B cell (primary cell): Measurements from ENCODE around the gene CFL1. TPM values are rescaled to one million over a fixed set of nuclear protein-coding genes. Genes with fewer than 3 reads are reported as not detected.

ENCODE experiments used
- ATAC-seq: fragments of 200-7000 bp; cut with Tn5 transposase; one replicate; pipeline ENCODE4 v1.10.0; 2021; ENCODE audit warnings: low read depth, mild to moderate bottlenecking, moderate number of reproducible peaks, moderate library complexity
- CTCF ChIA-PET: fragments of 350-600 bp; sonication (Branson Sonifier 250); formaldehyde crosslinking; loops from one replicate; lab custom pipeline; 2021; ENCODE audit warnings: antibody characterized with exemption, inconsistent platforms; lab: Charles Lee
- POLR2A ChIA-PET: fragments of 350-600 bp; sonication (Branson Sonifier 250); formaldehyde crosslinking; loops from one replicate; lab custom pipeline; 2021; ENCODE audit warnings: antibody characterized with exemption; lab: Charles Lee
- DNase-seq: peaks from one replicate; pipeline ENCODE4 v3.0.0; 2013
- H2AFZ ChIP-seq: 2 replicates; pipeline ENCODE4 v1.6.1; 2012; ENCODE audit warnings: mild to moderate bottlenecking, low read depth, low read length; ENCODE audit not compliant: insufficient read depth, poor library complexity, severe bottlenecking
- H3K27ac ChIP-seq, 2 donors: 1 replicate in 1 of 2; 2 replicates in 1 of 2; pipeline ENCODE4 v1.5.1; 2012 to 2013; ENCODE audit warnings: low read length in 2 of 2, mild to moderate bottlenecking in 2 of 2, moderate library complexity in 1 of 2
- H3K27me3 ChIP-seq, 4 experiments: fragments of 200-600 bp in 1 of 4; sonication (generic) in 1 of 4; replicated peaks in 1 of 4; 1 replicate in 2 of 4; 2 replicates in 2 of 4; pipeline versions ENCODE4 v1.6.1 to v1.7.0; 2013 to 2016; ENCODE audit warnings: low read length in 3 of 4, mild to moderate bottlenecking in 2 of 4, mixed read lengths in 1 of 4, moderate library complexity in 1 of 4; ENCODE audit not compliant: insufficient read depth in 4 of 4, control insufficient read depth in 3 of 4; ENCODE audit errors: control extremely low read depth in 1 of 4
- H3K36me3 ChIP-seq, 2 experiments: replicated peaks in 1 of 2; 1 replicate in 1 of 2; 2 replicates in 1 of 2; pipeline versions ENCODE4 v1.6.1 to v1.7.1; 2013; ENCODE audit warnings: low read length in 1 of 2; ENCODE audit not compliant: insufficient read depth in 2 of 2, control insufficient read depth in 1 of 2; ENCODE audit errors: control extremely low read depth in 1 of 2, extremely low read depth in 1 of 2
- H3K4me1 ChIP-seq, 2 donors: fragments of 200-600 bp in 1 of 2; sonication (generic) in 1 of 2; 1 replicate in 1 of 2; 2 replicates in 1 of 2; pipeline versions ENCODE4 v1.5.1 to v1.6.1; 2013 to 2017; ENCODE audit warnings: low read length in 2 of 2; ENCODE audit not compliant: control insufficient read depth in 2 of 2, insufficient read depth in 2 of 2
- H3K4me2 ChIP-seq: replicated peaks from 2 replicates; pipeline ENCODE3; 2012; ENCODE audit warnings: mild to moderate bottlenecking, low read depth, low read length; ENCODE audit not compliant: poor library complexity, severe bottlenecking
- H3K4me3 ChIP-seq, 5 experiments: fragments of 200-600 bp in 1 of 5; sonication (generic) in 1 of 5; 1 replicate in 3 of 5; 2 replicates in 2 of 5; pipeline versions ENCODE4 v1.5.1 to v1.7.0; 2011 to 2016; ENCODE audit warnings: low read length in 4 of 5, mild to moderate bottlenecking in 4 of 5, low read depth in 2 of 5, control low read depth in 1 of 5, moderate library complexity in 1 of 5; ENCODE audit not compliant: insufficient read depth in 1 of 5; ENCODE audit errors: control extremely low read depth in 1 of 5, extremely low read depth in 1 of 5
- H3K79me2 ChIP-seq: fragments of 200-600 bp; sonication (generic); one replicate; pipeline ENCODE4 v1.6.0; 2016; ENCODE audit warnings: low read length; ENCODE audit not compliant: control insufficient read depth, insufficient read depth
- H3K9ac ChIP-seq: fragments of 200-600 bp; sonication (generic); 2 replicates; pipeline ENCODE4 v1.6.1; 2017; ENCODE audit warnings: mild to moderate bottlenecking, low read length, moderate library complexity
- H3K9me3 ChIP-seq, 3 donors: one replicate each; pipeline versions ENCODE4 v1.6.1 to v1.7.1; 2013; ENCODE audit warnings: low read length in 2 of 3; ENCODE audit not compliant: control insufficient read depth in 2 of 3, insufficient read depth in 1 of 3; ENCODE audit errors: control extremely low read depth in 1 of 3
- H4K20me1 ChIP-seq: 2 replicates; pipeline ENCODE4 v1.6.0; 2012; ENCODE audit warnings: mild to moderate bottlenecking, low read length; ENCODE audit not compliant: insufficient read depth, control insufficient read depth, poor library complexity, severe bottlenecking
- H3K27ac Mint-ChIP-seq: one replicate; pipeline ENCODE4 v1.8.0; 2021; ENCODE audit warnings: mixed read lengths
- H3K27me3 Mint-ChIP-seq: one replicate; pipeline ENCODE4 v1.8.0; 2021; ENCODE audit warnings: mixed read lengths
- H3K4me1 Mint-ChIP-seq: one replicate; pipeline ENCODE4 v1.8.0; 2021; ENCODE audit warnings: mixed read lengths
- H3K4me3 Mint-ChIP-seq: one replicate; pipeline ENCODE4 v1.8.0; 2021; ENCODE audit warnings: mixed read lengths
- H3K9me3 Mint-ChIP-seq: one replicate; pipeline ENCODE4 v1.8.0; 2022; ENCODE audit warnings: mixed read lengths; ENCODE audit not compliant: insufficient read depth
- CTCF ChIP-seq: fragments of 200-600 bp; IDR thresholded peaks from one replicate; pipeline ENCODE4 v1.8.0; 2022; ENCODE audit warnings: antibody characterized with exemption, mild to moderate bottlenecking
- EZH2 ChIP-seq: IDR thresholded peaks from 2 replicates; pipeline ENCODE4 v1.6.1; 2012; ENCODE audit warnings: borderline replicate concordance, low read depth, mild to moderate bottlenecking, moderate library complexity, low read length; ENCODE audit not compliant: insufficient read depth, poor library complexity, severe bottlenecking
- WGBS: methylation state at CpG from one replicate; pipeline ENCODE4 v1.1.5; 2013; ENCODE audit warnings: missing lambda C conversion rate; ENCODE audit not compliant: insufficient coverage; 5-methylcytosine and 5-hydroxymethylcytosine counted together
- intact Hi-C: fragments of 100-400 bp; cut with micrococcal nuclease; formaldehyde crosslinking; loops from one replicate; pipeline ENCODE4 v1.10.0; 2022
- polyA plus RNA-seq: library from polyadenylated mRNA; depleted of rRNA; stranded (reverse); fragments of >200 nt; gene quantifications from 2 replicates; pipeline ENCODE4 v1.2.3, GENCODE V29; 2012
- total RNA-seq, 2 donors: library from RNA; stranded (reverse); fragments of 120-200 nt in 1 of 2; gene quantifications; 1 replicate in 1 of 2; 2 replicates in 1 of 2; pipeline versions ENCODE4 v1.2.3 to v1.2.4, GENCODE V29; 2013 to 2022

Gene CFL1
- total and polyA plus RNA-seq, 2 donors (not counting 1 experiment from before 2014, with no cell fraction given) = 455 to 990 TPM

- no peak overlapping the region for H2AFZ ChIP-seq
- H3K27ac ChIP-seq = no peak overlapping the region
- H4K20me1 ChIP-seq = no peaks in the 10 kb centered on the region
- Mint-ChIP-seq H3K4me1 (peaks cover 9% of the 10 kb centered on the region), H3K27ac (no peak overlapping the region), H3K4me3 (no peak overlapping the region), H3K9me3 (no peaks in the 10 kb centered on the region), H3K27me3 (peaks cover 4% of the 10 kb centered on the region)
- ChIA-PET CTCF (interaction anchor here (1.0 to 1.5 kb wide), 3 partner anchors 22 to 102 kb away, joined by 3 to 5 read pairs (median 4); partner anchors contain the start of gene KAT5), POLR2A (interaction anchor here (0.7 kb wide), 1 partner anchor 38 kb away, joined by 4 read pairs; no protein-coding TSS in a partner anchor)
- no peaks in the 10 kb centered on the region for H3K9me3 ChIP-seq
- intact Hi-C loops = no loop called here
- H3K4me3 ChIP-seq = no peak overlapping the region
- DNase-seq = no peak
- WGBS = 80% methylated on average over 16 of the region's 18 CpGs
- H3K4me1 ChIP-seq = peaks cover 6 to 13% of the 10 kb centered on the region in 2 donors
- H3K4me2 ChIP-seq = no peak overlapping the region
- H3K9ac ChIP-seq = no peak overlapping the region
- no peaks in the 10 kb centered on the region for H3K27me3 ChIP-seq
- ATAC-seq = no peak
- H3K36me3 ChIP-seq = no peaks in the 10 kb centered on the region
- TF ChIP-seq EZH2 = no peak
- TF ChIP-seq CTCF = no peak
- H3K79me2 ChIP-seq = no peaks in the 10 kb centered on the region
Measured at GRCh38 chr11:65814131-65814985, 43.6 kb downstream of the CFL1 start.
